GM10248 (cell line): ENCODE data around the gene STEEP1.

Experiments used
- CTCF ChIA-PET: fragments of 300-600 bp; sonication (Branson Sonifier 250); formaldehyde crosslinking; extraction: SDS; loops from one replicate; lab custom pipeline; 2021; ENCODE audit warnings: antibody characterized with exemption; lab: Yijun Ruan, JAX
- POLR2A ChIA-PET: fragments of 350-650 bp; sonication (Branson Sonifier 250); formaldehyde crosslinking; extraction: SDS; loops from one replicate; lab custom pipeline; 2020; ENCODE audit warnings: antibody characterized with exemption; lab: Yijun Ruan, JAX
- DNase-seq: peaks from one replicate; pipeline ENCODE4 v3.0.0; 2012; ENCODE audit errors: extremely low spot score
- TF ChIP-seq, protein P1 (sequence below): IDR thresholded peaks from 2 replicates; pipeline ENCODE4 v1.5.1; 2012; ENCODE audit warnings: mild to moderate bottlenecking, low read depth; ENCODE audit errors: extremely low read depth, missing control alignments, control extremely low read depth

The STEEP1 gene

DNA sequence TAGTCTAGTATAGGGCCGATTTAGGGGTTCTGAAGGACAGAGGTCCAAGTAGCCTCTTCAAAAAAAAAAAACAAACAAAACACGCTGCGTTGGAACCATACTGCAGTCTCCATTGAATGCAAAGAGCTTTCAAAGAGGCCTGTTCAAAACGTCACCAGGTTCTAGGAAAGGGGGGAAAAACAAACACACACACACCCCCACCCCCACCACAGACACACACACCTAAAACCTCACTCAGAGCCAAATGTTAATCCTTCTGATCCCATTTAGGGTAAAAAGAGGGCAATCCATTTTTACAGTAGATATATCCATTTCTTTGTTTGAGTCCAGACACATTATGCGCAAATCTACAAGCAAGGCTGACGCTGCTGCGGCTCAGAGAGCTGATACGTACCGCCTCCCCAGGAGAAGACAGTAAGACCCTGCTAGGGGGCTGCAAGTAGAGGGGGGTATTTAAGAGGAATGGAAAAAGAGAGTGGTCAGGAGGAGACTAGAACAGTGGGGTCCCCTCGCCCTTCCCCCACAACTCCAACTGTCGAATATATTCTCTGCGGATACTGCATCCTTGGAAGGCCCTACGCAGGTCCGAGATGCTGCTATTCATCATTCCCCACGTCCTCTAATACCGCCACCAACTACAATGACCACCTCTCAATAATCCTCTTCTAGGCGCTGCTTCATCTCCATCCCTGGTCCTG, 39.7 kb upstream of the STEEP1 start:
- no peak for DNase-seq
- CTCF ChIA-PET: interaction anchor here (1.0 kb wide), 1 partner anchor 57 kb away, joined by 3 read pairs; no protein-coding TSS in a partner anchor
- POLR2A ChIA-PET: interaction anchor here (1.3 kb wide), 1 partner anchor 187 kb away, joined by 5 read pairs; the partner anchor contains the start of gene RPL39
- TF ChIP-seq, protein P1, sequence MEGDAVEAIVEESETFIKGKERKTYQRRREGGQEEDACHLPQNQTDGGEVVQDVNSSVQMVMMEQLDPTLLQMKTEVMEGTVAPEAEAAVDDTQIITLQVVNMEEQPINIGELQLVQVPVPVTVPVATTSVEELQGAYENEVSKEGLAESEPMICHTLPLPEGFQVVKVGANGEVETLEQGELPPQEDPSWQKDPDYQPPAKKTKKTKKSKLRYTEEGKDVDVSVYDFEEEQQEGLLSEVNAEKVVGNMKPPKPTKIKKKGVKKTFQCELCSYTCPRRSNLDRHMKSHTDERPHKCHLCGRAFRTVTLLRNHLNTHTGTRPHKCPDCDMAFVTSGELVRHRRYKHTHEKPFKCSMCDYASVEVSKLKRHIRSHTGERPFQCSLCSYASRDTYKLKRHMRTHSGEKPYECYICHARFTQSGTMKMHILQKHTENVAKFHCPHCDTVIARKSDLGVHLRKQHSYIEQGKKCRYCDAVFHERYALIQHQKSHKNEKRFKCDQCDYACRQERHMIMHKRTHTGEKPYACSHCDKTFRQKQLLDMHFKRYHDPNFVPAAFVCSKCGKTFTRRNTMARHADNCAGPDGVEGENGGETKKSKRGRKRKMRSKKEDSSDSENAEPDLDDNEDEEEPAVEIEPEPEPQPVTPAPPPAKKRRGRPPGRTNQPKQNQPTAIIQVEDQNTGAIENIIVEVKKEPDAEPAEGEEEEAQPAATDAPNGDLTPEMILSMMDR: no peak

DNA sequence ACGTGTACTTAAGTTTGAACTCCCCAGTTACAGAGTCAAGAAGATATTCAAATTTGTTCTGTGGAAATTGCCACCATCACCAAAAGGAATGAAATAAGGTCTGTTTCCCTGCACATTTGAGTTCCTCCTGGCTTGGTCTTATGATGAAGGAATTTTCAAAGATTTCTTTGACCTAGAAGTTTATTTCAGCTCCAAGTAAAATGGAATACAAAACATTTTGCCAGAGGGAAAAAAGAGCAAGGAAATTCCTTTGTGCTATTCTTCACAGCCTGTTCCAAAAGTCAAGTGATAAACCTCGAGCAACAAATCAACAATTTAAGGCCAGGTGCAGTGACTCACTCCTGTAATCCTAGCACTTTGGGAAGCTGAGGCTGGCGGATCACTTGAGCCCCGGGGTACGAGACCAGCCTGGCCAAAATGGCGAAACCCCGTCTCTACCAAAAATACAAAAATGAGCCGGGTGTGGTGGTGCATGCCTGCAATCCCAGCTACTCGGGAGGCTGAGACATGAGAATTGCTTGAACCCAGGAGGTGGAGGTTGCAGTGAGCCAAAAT, 37.6 kb upstream of the STEEP1 start:
- no peak for DNase-seq
- ChIA-PET POLR2A (no interaction called here), CTCF (interaction anchor here (1.5 to 2.0 kb wide), 3 partner anchors 14 to 127 kb away, joined by 4 to 5 read pairs (median 4); no protein-coding TSS in a partner anchor)
- TF ChIP-seq, protein P1: no peak

DNA sequence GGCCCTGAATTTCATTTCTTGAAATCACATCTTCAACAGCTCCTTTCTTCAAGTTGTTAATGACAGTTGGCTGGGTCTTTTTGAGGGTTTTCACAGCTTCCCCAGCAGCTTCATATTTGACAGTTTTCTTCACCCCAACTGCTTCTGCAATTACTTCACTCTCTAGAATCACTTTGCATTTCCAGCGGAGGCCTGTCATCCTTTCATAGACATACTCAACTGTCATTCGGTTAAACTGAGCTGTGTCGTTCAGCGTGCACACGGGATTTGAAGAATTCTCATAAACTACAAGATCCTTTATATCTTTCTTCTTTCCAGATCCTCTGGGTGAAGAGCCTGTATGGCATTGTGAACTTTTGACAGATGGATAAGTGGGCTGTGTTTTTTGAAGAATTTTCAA, 24.6 kb upstream of the STEEP1 start:
- TF ChIP-seq, protein P1: no peak
- POLR2A ChIA-PET: no interaction called here
- no peak for DNase-seq
- CTCF ChIA-PET: interaction anchor here (1.0 to 2.7 kb wide), 4 partner anchors 11 to 140 kb away, joined by 3 to 9 read pairs (median 4); no protein-coding TSS in a partner anchor

DNA sequence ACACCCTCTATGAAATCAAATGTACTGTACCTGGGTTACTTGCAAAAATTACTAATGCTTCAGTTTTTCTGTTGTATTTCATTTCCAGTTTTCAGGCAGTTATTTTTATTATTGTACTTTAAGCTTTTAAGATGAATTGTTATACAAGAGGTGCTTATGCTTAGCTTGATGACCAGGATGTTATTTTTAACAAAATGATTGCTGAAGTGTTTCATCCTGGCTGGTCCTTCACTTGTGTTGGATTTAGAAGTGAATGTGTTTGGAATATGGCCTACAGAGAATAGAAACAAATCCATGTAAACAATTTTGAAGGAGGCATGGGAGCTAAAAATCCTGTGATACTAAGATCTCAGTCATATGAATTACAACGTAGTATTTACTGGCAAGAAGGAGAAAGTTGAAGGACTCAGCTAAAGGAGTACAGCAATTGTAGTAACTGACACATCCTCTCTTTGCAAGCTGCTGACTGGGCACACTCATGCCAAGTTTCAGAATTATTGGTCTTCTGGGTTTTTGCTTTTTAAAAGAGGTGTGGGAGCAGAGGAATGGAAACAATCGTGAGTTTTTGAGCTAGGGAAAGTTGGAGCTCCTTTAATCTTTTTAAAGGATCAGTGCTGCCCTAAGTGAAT, 18.3 kb upstream of the STEEP1 start:
- CTCF ChIA-PET: interaction anchor here (1.1 to 1.3 kb wide), 3 partner anchors 9 to 193 kb away, joined by 3 read pairs; no protein-coding TSS in a partner anchor
- TF ChIP-seq, protein P1: no peak
- POLR2A ChIA-PET: interaction anchor here (0.6 to 1.1 kb wide), 3 partner anchors 9 to 116 kb away, joined by 3 to 6 read pairs (median 3); partner anchors contain the start of gene SLC25A5
- DNase-seq: no peak

DNA sequence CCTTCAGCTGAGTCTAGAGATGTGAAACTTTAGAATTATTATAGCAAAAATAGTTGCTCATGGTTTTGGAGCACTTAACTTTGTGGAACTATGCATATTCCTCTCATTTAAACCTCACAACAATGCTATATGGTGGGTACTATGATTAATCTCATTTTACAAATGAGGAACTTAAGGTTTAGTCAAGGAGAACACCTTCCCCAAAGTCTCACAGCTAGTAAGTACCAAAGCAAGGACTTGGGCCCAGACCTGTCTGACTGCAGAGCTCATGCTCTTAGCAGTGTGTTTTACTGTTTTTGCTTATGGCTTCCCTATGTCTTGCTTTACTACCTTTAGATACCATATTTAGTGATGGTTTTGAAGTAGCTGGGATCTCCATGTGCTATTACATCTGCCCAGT, 14.2 kb upstream of the STEEP1 start:
- ChIA-PET POLR2A (no interaction called here), CTCF (interaction anchor here (1.4 kb wide), 2 partner anchors 10 to 30 kb away, joined by 3 to 5 read pairs; no protein-coding TSS in a partner anchor)
- no peak for DNase-seq
- TF ChIP-seq, protein P1: no peak
